AG08396 (cell line): ENCODE measurements around the gene PTRH1.

ENCODE experiments used
- DNase-seq: peaks from one replicate; pipeline ENCODE4 v3.0.0; 2012; ENCODE audit warnings: low spot score, mixed read lengths

The PTRH1 gene

GRCh38 chr9:127720031-127720864 lies 4.8 kb upstream of the PTRH1 start:
- no peak for DNase-seq

DNA sequence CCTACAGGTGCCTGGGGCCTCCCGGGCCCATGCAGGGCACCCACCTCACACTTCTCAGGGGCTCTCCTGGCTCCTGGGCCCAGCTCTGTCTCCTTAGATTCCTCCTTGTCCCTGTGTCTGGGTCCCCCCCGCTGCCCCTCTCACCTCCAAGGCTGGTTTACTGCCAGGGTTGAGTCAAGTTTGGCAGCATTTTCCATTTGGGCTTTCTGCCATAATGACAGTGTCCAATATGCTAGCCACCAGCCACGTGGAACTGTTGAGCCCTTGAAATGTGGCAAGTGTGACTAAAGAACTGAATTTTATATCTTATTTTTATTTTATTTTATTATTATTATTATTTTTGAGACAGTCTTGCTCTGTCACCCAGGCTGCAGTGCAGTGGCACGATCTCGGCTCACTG lies 2.3 kb upstream of the PTRH1 start:
- no peak for DNase-seq

DNA sequence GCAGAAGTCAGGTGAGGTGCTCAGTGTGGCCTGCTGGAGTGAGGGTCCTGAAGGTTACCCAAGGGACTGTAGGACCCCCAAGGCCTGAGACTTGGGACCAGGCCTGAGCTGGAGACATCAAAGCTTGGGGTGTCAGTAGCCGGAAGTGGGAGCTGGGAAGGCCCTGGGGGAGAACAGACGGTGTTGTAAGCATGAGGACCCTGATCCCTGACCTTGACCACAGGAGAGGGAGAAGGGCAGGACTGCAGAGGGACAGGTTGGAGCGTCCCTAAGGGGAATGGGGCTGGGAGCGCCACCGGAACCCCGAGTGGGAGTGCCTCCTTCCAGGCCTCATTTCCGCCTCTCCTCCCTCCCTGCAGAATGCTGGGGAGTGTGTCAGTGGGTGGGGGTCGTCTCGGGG lies 949 bp upstream of the PTRH1 start:
- DNase-seq = no peak

DNA sequence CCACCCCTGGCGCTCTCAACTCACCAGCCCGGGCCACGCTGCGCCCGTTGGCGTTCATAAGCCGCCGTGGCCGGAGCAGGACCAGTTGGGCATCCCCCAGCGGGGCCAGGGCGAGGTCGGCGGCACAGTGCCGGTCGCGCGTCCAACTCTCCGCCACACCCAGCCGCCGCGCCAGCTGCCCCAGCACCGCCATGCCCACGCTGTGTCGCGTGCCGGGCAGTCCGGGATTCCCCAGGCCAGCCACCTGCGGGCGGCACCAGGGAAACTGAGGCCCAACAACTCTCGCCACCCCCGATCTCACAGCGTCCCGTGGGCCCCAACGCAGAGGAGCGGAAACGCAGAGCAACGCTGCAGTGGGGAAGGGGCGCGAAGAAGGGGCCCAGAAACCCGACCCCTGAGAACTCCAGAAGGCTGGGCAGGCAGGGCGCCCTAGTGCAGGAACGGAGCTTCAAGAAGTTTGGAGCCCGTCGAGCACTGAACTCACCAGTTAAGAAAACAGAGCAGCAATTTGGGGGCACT lies 453 bp downstream of the PTRH1 start:
- peak; percentile 58 for DNase-seq

GRCh38 chr9:127714020-127714750 lies 1.3 kb downstream of the PTRH1 start:
- DNase-seq = peak; percentile 38

DNA sequence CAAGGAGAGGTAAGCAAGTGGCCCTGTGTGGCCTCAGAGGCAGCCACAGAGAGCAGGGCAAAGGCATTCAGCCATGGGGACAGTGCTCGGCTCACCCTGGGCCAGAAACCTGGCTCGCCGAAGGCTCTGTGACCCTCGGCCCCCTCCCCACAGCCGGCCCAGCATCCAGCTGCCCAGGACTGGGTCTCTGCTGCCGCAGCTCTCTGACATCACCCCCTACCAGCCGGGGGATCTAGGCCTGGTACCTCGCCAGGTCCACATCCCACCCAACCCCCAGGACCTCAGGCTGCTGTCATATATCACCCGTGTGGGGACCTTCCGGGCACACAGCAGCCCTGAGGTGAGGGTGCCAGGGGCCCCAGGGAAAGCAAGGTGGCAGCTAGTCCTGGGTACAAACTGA lies 2.6 kb downstream of the PTRH1 start:
- DNase-seq = no peak

- no peak for DNase-seq
Measured at GRCh38 chr9:127712371-127712770, 3.1 kb downstream of the PTRH1 start.

DNA sequence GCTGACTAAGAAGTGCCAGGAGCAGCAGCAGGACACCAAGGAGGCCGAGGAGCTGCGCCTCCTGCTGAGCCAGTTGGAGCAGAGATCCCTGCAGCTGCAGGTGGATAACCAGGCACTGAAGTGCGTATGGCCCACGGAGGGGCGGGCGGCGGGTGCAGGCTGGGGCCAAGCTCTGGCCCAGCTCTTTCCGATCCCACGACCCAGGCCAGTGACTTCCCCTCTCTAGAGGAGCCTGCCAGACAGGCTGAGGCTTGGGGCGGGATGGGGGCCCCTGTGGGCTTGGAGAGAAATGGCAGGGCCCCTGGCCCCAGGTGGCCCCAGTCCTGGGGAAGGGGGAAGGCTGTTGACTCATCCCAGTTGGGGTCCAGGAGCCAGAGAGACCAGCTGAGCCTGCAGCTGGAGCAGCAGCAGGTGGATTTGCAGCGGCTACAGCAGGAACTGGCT lies 3.6 kb downstream of the PTRH1 start:
- no peak for DNase-seq

GRCh38 chr9:127711226-127711701 lies 4.2 kb downstream of the PTRH1 start:
- DNase-seq = no peak

GRCh38 chr9:127710204-127710783 lies 5.2 kb downstream of the PTRH1 start:
- DNase-seq = no peak

GRCh38 chr9:127708952-127709587 lies 6.4 kb downstream of the PTRH1 start:
- no peak for DNase-seq

DNA sequence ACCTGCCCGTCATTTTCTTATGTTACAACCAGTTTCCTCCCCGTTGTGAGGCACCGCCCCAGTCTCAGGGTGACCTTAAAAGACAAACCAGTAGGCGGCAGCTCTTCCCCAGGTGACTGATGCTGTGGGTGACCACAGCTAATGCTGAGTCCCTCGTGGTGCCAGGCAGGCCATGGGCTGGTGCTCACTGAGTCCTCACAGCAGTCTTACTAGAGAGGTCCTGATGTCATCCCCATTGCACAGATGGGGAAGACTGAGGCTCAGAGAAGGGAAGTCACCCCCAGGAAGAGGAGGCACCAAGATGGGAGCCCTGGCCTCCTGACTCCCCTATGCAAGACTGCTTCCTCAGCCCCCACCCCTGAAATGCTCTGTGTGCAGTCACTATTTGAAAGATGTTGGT lies 7.7 kb downstream of the PTRH1 start:
- no peak for DNase-seq

DNA sequence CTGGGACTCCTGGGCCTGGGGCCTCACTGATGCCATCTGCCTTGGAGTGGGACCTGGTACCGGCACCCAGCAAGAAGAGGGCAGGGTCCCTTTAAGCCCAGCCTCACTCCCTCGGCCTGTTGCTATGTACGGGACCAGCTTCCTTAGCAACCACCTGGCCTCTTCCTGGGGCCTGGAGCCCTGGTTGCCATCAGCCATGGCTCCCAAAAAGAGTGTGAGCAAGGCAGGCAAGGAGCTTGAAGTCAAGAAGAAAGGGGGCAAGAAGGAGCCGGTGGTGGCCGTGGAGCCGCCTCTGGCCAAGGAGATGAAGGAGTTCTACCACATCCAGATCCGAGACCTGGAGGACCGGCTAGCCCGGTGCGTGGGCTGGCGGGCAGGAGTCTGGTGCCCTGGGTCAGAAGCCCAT lies 8.6 kb downstream of the PTRH1 start, which contains the start of gene CFAP157:
CFAP157 (plus strand) TSS at position 153 of the 406 bp plus-strand sequence; CDS start at position 197, 44 bp downstream.
- DNase-seq = no peak

- no peak for DNase-seq
Measured at GRCh38 chr9:127705577-127706379, 9.7 kb downstream of the PTRH1 start.

GRCh38 chr9:127703289-127703946 lies 12.0 kb downstream of the PTRH1 start:
- no peak for DNase-seq

GRCh38 chr9:127700594-127701255 lies 14.7 kb downstream of the PTRH1 start:
- DNase-seq = no peak

GRCh38 chr9:127700140-127700539 lies 15.3 kb downstream of the PTRH1 start:
- no peak for DNase-seq

- peak; percentile 98 for DNase-seq
Measured at GRCh38 chr9:127698985-127699670, 16.3 kb downstream of the PTRH1 start.

GRCh38 chr9:127698386-127698785 lies 17.1 kb downstream of the PTRH1 start:
- DNase-seq = no peak
